H1 (cell line): ENCODE data around the gene DAZL. TPM values are rescaled to one million over a fixed set of nuclear protein-coding genes. Genes with fewer than 3 reads are reported as not detected.

Source experiments
- CTCF ChIA-PET: fragments of 300-600 bp; sonication (Branson Sonifier 250); formaldehyde crosslinking; loops from one replicate; lab custom pipeline; 2021; ENCODE audit not compliant: partially characterized antibody; lab: Charles Lee
- POLR2A ChIA-PET: fragments of 300-600 bp; sonication (Branson Sonifier 250); formaldehyde crosslinking; loops from one replicate; lab custom pipeline; 2021; ENCODE audit warnings: inconsistent platforms; ENCODE audit not compliant: partially characterized antibody; lab: Charles Lee
- DNase-seq, 2 experiments: peaks; one replicate each; pipeline versions ENCODE4 v3.0.0 to v3.0.0-alpha.2; 2010 to 2022; ENCODE audit warnings: low spot score in 2 of 2, low read depth in 1 of 2, mixed read lengths in 1 of 2
- FAIRE-seq: peaks from 2 replicates; lab custom pipeline; 2011; peaks lifted over from hg19 to GRCh38; lab: Jason Lieb, UNC
- H2AFZ ChIP-seq: 2 replicates; pipeline ENCODE4 v1.8.1; 2012; ENCODE audit warnings: low read length, inconsistent platforms
- H2AK5ac ChIP-seq: 2 replicates; pipeline ENCODE4 v1.6.1; 2013; ENCODE audit warnings: low read depth, low read length
- H2BK120ac ChIP-seq: replicated peaks from 2 replicates; pipeline ENCODE3; 2013; ENCODE audit warnings: low read depth, low read length, inconsistent platforms
- H2BK12ac ChIP-seq: 2 replicates; pipeline ENCODE4 v1.6.1; 2013; ENCODE audit warnings: low read depth, low read length
- H2BK15ac ChIP-seq: 2 replicates; pipeline ENCODE4 v1.6.1; 2013; ENCODE audit warnings: low read length
- H2BK20ac ChIP-seq: 2 replicates; pipeline ENCODE4 v1.6.1; 2013; ENCODE audit warnings: low read length
- H2BK5ac ChIP-seq: 2 replicates; pipeline ENCODE4 v1.6.1; 2013; ENCODE audit warnings: low read depth, low read length
- H3K14ac ChIP-seq: 2 replicates; pipeline ENCODE4 v1.6.1; 2013; ENCODE audit warnings: inconsistent platforms; ENCODE audit not compliant: insufficient read length
- H3K18ac ChIP-seq: 2 replicates; pipeline ENCODE4 v1.6.1; 2013; ENCODE audit warnings: low read length; ENCODE audit errors: extremely low read depth
- H3K23ac ChIP-seq: 2 replicates; pipeline ENCODE4 v1.6.1; 2013; ENCODE audit warnings: inconsistent platforms; ENCODE audit not compliant: insufficient read length
- H3K23me2 ChIP-seq: 2 replicates; pipeline ENCODE4 v1.6.1; 2013; ENCODE audit warnings: low read depth, low read length
- H3K27ac ChIP-seq: 2 replicates; pipeline ENCODE4 v1.6.1; 2011; ENCODE audit warnings: low read depth, low read length, inconsistent platforms
- H3K27me3 ChIP-seq, 4 experiments: replicated peaks in 1 of 4; 1 replicate in 1 of 4; 2 replicates in 3 of 4; pipeline versions ENCODE4 v1.6.1 to v1.8.1; 2011 to 2013; ENCODE audit warnings: low read length in 3 of 4, mild to moderate bottlenecking in 3 of 4, inconsistent platforms in 2 of 4, mixed read lengths in 2 of 4, moderate library complexity in 1 of 4; ENCODE audit not compliant: control insufficient read depth in 3 of 4, insufficient read depth in 3 of 4; ENCODE audit errors: extremely low read depth in 1 of 4
- H3K36me3 ChIP-seq, 4 experiments: 2 replicates each; pipeline versions ENCODE4 v1.6.1 to v1.8.1; 2011 to 2013; ENCODE audit warnings: mild to moderate bottlenecking in 4 of 4, low read length in 3 of 4, moderate library complexity in 2 of 4, control low read depth in 1 of 4, inconsistent platforms in 1 of 4; ENCODE audit not compliant: insufficient read depth in 4 of 4, control insufficient read depth in 2 of 4
- H3K4ac ChIP-seq: replicated peaks from 2 replicates; pipeline ENCODE3; 2013; ENCODE audit warnings: low read length, low read depth, mixed read lengths, inconsistent platforms; ENCODE audit not compliant: insufficient read length
- H3K4me1 ChIP-seq, 4 experiments: replicated peaks in 1 of 4; 1 replicate in 1 of 4; 2 replicates in 3 of 4; pipeline versions ENCODE4 v1.6.1 to v1.8.1; 2011 to 2013; ENCODE audit warnings: low read length in 3 of 4, inconsistent platforms in 2 of 4, mixed read lengths in 1 of 4; ENCODE audit not compliant: insufficient read depth in 4 of 4, control insufficient read depth in 3 of 4
- H3K4me2 ChIP-seq, 2 experiments: 2 replicates each; pipeline versions ENCODE4 v1.6.1 to v1.8.1; 2011 to 2013; ENCODE audit warnings: low read depth in 2 of 2, low read length in 2 of 2, control low read depth in 1 of 2, inconsistent platforms in 1 of 2, mild to moderate bottlenecking in 1 of 2; ENCODE audit not compliant: insufficient read depth in 1 of 2
- H3K4me3 ChIP-seq, 4 experiments: fragments of 200-600, 300-600 bp in 1 of 4; sonication (generic), shearing (Covaris generic), sonication (Bioruptor Twin) in 1 of 4; 2 replicates each; pipeline versions ENCODE4 v1.5.1 to v1.8.1; 2011 to 2016; ENCODE audit warnings: low read length in 4 of 4, low read depth in 3 of 4, control low read depth in 2 of 4, inconsistent platforms in 2 of 4, mild to moderate bottlenecking in 2 of 4, mixed read lengths in 1 of 4, moderate library complexity in 1 of 4; ENCODE audit not compliant: insufficient read depth in 2 of 4; ENCODE audit errors: extremely low read depth in 1 of 4
- H3K56ac ChIP-seq: replicated peaks from 2 replicates; pipeline ENCODE3; 2013; ENCODE audit warnings: low read depth, mild to moderate bottlenecking, mixed read lengths, low read length, inconsistent platforms; ENCODE audit not compliant: insufficient read length
- H3K79me1 ChIP-seq: 2 replicates; pipeline ENCODE4 v1.6.1; 2013; ENCODE audit warnings: low read depth, low read length, control low read depth
- H3K79me2 ChIP-seq, 2 experiments: 2 replicates each; pipeline versions ENCODE4 v1.6.1 to v1.8.1; 2012 to 2013; ENCODE audit warnings: low read length in 2 of 2, mild to moderate bottlenecking in 2 of 2, inconsistent platforms in 1 of 2; ENCODE audit not compliant: insufficient read depth in 2 of 2, control insufficient read depth in 1 of 2
- H3K9ac ChIP-seq, 4 experiments: replicated peaks in 1 of 4; 1 replicate in 1 of 4; 2 replicates in 3 of 4; pipeline versions ENCODE4 v1.6.1 to v1.8.1; 2011 to 2013; ENCODE audit warnings: low read depth in 3 of 4, low read length in 3 of 4, control low read depth in 2 of 4, mild to moderate bottlenecking in 2 of 4, moderate library complexity in 2 of 4, inconsistent platforms in 1 of 4; ENCODE audit errors: extremely low read depth in 1 of 4
- H3K9me3 ChIP-seq, 2 experiments: 2 replicates each; pipeline versions ENCODE4 v1.6.1 to v1.8.1; 2012 to 2013; ENCODE audit warnings: mild to moderate bottlenecking in 2 of 2, moderate library complexity in 2 of 2, control low read depth in 1 of 2, inconsistent platforms in 1 of 2, low read depth in 1 of 2, low read length in 1 of 2, mixed read lengths in 1 of 2; ENCODE audit not compliant: insufficient read depth in 2 of 2
- H4K20me1 ChIP-seq, 2 experiments: replicated peaks in 1 of 2; 2 replicates each; pipeline versions ENCODE3 to v1.8.1; 2011 to 2013; ENCODE audit warnings: inconsistent platforms in 2 of 2, low read length in 2 of 2, mild to moderate bottlenecking in 1 of 2; ENCODE audit not compliant: insufficient read depth in 2 of 2, control insufficient read depth in 1 of 2
- H4K5ac ChIP-seq: 2 replicates; pipeline ENCODE4 v1.6.1; 2013; ENCODE audit warnings: low read length, low read depth, mixed read lengths, inconsistent platforms; ENCODE audit not compliant: insufficient read length
- H4K8ac ChIP-seq: 2 replicates; pipeline ENCODE4 v1.8.0; 2013; ENCODE audit warnings: mild to moderate bottlenecking, moderate library complexity, low read length, inconsistent platforms; ENCODE audit not compliant: insufficient read depth; ENCODE audit errors: extremely low read depth
- H4K91ac ChIP-seq: replicated peaks from 2 replicates; pipeline ENCODE3; 2013; ENCODE audit warnings: low read length, mixed read lengths, inconsistent platforms; ENCODE audit not compliant: insufficient read length
- ATF3 ChIP-seq: IDR thresholded peaks from 2 replicates; pipeline ENCODE4 v1.6.1; 2011; ENCODE audit warnings: low read depth, mild to moderate bottlenecking, low read length; ENCODE audit not compliant: insufficient read depth
- BCL11A ChIP-seq, 2 experiments: IDR thresholded peaks; one replicate each; pipeline ENCODE4 v1.6.1; 2011; ENCODE audit warnings: low read depth in 2 of 2, low read length in 2 of 2, mild to moderate bottlenecking in 2 of 2
- WGBS, 2 experiments: shearing (Covaris generic) in 1 of 2; methylation state at CpG; one replicate each; pipeline versions ENCODE4 v1.1.6 to v1.1.7; 2013 to 2015; ENCODE audit warnings: low lambda C conversion rate in 2 of 2, mixed read lengths in 2 of 2, inconsistent platforms in 1 of 2, low coverage in 1 of 2, missing lambda C conversion rate in 1 of 2; ENCODE audit not compliant: insufficient replicate concordance in 2 of 2, insufficient coverage in 1 of 2, insufficient read length in 1 of 2; ENCODE audit errors: extremely low coverage in 1 of 2, missing lambda C conversion rate in 1 of 2; 5-methylcytosine and 5-hydroxymethylcytosine counted together
- polyA plus RNA-seq, 7 experiments: library from polyadenylated mRNA; depleted of rRNA in 3 of 7; stranded (reverse) in 5 of 7; unstranded in 2 of 7; fragments of >200 nt in 5 of 7; fragments of 200-250 nt in 2 of 7; gene quantifications; 1 replicate in 5 of 7; 2 replicates in 1 of 7; 4 replicates in 1 of 7; pipeline versions ENCODE4 v1.2.1 to v1.2.3, GENCODE V29; 2011 to 2013; ENCODE audit warnings: missing spikeins in 2 of 7, mixed read lengths in 2 of 7
- total RNA-seq: library from RNA; stranded (reverse); fragmentation: NEBNext Ultra II Directional; extraction: Animal tissue kit (Norgen Biotek cat#: 25700); gene quantifications from 2 replicates; pipeline ENCODE4 v1.2.1, GENCODE V29; 2021

The DAZL gene
- total and polyA plus RNA-seq, 2 of the 8 experiments (the other 6 are each of a cell fraction or from before 2014, with no cell fraction given): 3.4 to 5.9 TPM

- H3K14ac ChIP-seq: no peak overlapping the region
- WGBS, 2 experiments: 62% methylated on average over 1 of the region's 1 CpG; no CpG with 5 or more reads in 1 of the 2 experiments
- no peak for FAIRE-seq
- DNase-seq: no peak
- H3K79me2 ChIP-seq: peaks cover 0 to 3% of the 10 kb centered on the region in 2 experiments; a peak in 2 of 4 replicates
- no peaks in the 10 kb centered on the region; the same call in 1 of the 2 replicates for H3K23me2 ChIP-seq
- ChIA-PET CTCF (interaction anchor here (0.6 to 2.1 kb wide), 5 partner anchors 10 to 540 kb away, joined by 3 to 10 read pairs (median 4); no protein-coding TSS in a partner anchor), POLR2A (interaction anchor here (1.6 to 1.9 kb wide), 2 partner anchors 11 to 16 kb away, joined by 5 to 6 read pairs; no protein-coding TSS in a partner anchor)
- no peak overlapping the region for H3K9ac ChIP-seq
- peak overlapping the region; percentile 57 for H3K4ac ChIP-seq
- no peak overlapping the region for H4K8ac ChIP-seq
- no peak overlapping the region for H3K56ac ChIP-seq
- no peak overlapping the region for H2BK20ac ChIP-seq
- H3K4me3 ChIP-seq: no peak overlapping the region
- H2AFZ ChIP-seq: no peak overlapping the region
- H4K5ac ChIP-seq: no peak overlapping the region
- no peak overlapping the region for H2BK5ac ChIP-seq
- peaks cover 0 to 15% (median 0%) of the 10 kb centered on the region in 4 experiments; a peak in 1 of 8 replicates for H3K36me3 ChIP-seq
- no peak overlapping the region for H3K27ac ChIP-seq
- H2BK12ac ChIP-seq: no peak overlapping the region
- no peaks in the 10 kb centered on the region for H3K27me3 ChIP-seq
- no peak overlapping the region for H4K91ac ChIP-seq
- H3K79me1 ChIP-seq: no peaks in the 10 kb centered on the region
- no peak overlapping the region for H2BK120ac ChIP-seq
- no peak overlapping the region for H2BK15ac ChIP-seq
- H3K23ac ChIP-seq: no peak overlapping the region
- no peak overlapping the region for H3K4me2 ChIP-seq
- no peaks in the 10 kb centered on the region for H3K9me3 ChIP-seq
- no peak overlapping the region for H2AK5ac ChIP-seq
- H3K4me1 ChIP-seq: peaks cover 6 to 22% (median 10%) of the 10 kb centered on the region in 4 experiments; a peak in 6 of 7 replicates
- H3K18ac ChIP-seq: no peak overlapping the region
- H4K20me1 ChIP-seq: no peaks in the 10 kb centered on the region
- no peak for TF ChIP-seq ATF3
- TF ChIP-seq BCL11A (IDR thresholded peaks at IDR 0.05; ENCODE audit: low read depth in 2 of 2, low read length in 2 of 2): no peak
Observed at GRCh38 chr3:16654976-16655375, 49.8 kb upstream of the DAZL start.
